Natural killer cell (primary cell): ENCODE results near the gene PPP3CA. TPM values are rescaled to one million over a fixed set of nuclear protein-coding genes. Genes with fewer than 3 reads are reported as not detected.
A peak's percentile ranks its signal among the peaks of the same experiment; 100 is the strongest.

Experiments used
- ATAC-seq, 3 donors: fragments of 150-1000 bp in 2 of 3; fragments of 200-7000 bp in 1 of 3; cut with Tn5 transposase; 1 replicate in 1 of 3; 2 replicates in 2 of 3; pipeline ENCODE4 v1.10.0; 2021; ENCODE audit warnings: mild to moderate bottlenecking in 2 of 3, moderate library complexity in 2 of 3
- DNase-seq, 2 donors: peaks; one replicate each; pipeline versions ENCODE4 v3.0.0 to v3.0.0-alpha.2; 2013 to 2021; ENCODE audit warnings: mixed read lengths in 1 of 2
- H3K27ac ChIP-seq: one replicate; pipeline ENCODE4 v1.5.1; 2013; ENCODE audit warnings: mild to moderate bottlenecking, low read length
- H3K27me3 ChIP-seq: one replicate; pipeline ENCODE4 v1.6.1; 2013; ENCODE audit warnings: low read length; ENCODE audit not compliant: control insufficient read depth, insufficient read depth
- H3K36me3 ChIP-seq: one replicate; pipeline ENCODE4 v1.6.1; 2013; ENCODE audit warnings: low read length; ENCODE audit not compliant: control insufficient read depth, insufficient read depth
- H3K4me1 ChIP-seq: one replicate; pipeline ENCODE4 v1.6.1; 2013; ENCODE audit warnings: low read length; ENCODE audit not compliant: control insufficient read depth, insufficient read depth
- H3K4me3 ChIP-seq: one replicate; pipeline ENCODE4 v1.5.1; 2013; ENCODE audit warnings: low read length
- H3K9me3 ChIP-seq: one replicate; pipeline ENCODE4 v1.6.1; 2013; ENCODE audit warnings: low read length; ENCODE audit not compliant: control insufficient read depth, insufficient read depth
- H3K27ac Mint-ChIP-seq, 2 donors: one replicate each; pipeline ENCODE4 v1.8.0; 2022; ENCODE audit warnings: mild to moderate bottlenecking in 2 of 2, mixed read lengths in 2 of 2, moderate library complexity in 1 of 2
- H3K27me3 Mint-ChIP-seq, 2 donors: one replicate each; pipeline ENCODE4 v1.8.0; 2022; ENCODE audit warnings: low read depth in 2 of 2, mixed read lengths in 2 of 2
- H3K36me3 Mint-ChIP-seq: one replicate; pipeline ENCODE4 v1.8.0; 2022; ENCODE audit warnings: mixed read lengths
- H3K4me1 Mint-ChIP-seq, 2 donors: one replicate each; pipeline ENCODE4 v1.8.0; 2022; ENCODE audit warnings: mixed read lengths in 2 of 2
- H3K4me3 Mint-ChIP-seq: one replicate; pipeline ENCODE4 v1.8.0; 2022; ENCODE audit warnings: mild to moderate bottlenecking, moderate library complexity, mixed read lengths
- H3K9me3 Mint-ChIP-seq, 2 donors: one replicate each; pipeline ENCODE4 v1.8.0; 2022; ENCODE audit warnings: mixed read lengths in 2 of 2
- CTCF ChIP-seq: fragments of 200-600 bp; IDR thresholded peaks from one replicate; pipeline ENCODE4 v1.8.0; 2022; ENCODE audit warnings: antibody characterized with exemption
- WGBS: methylation state at CpG from one replicate; pipeline ENCODE4 v1.1.7; 2013; ENCODE audit warnings: missing lambda C conversion rate; ENCODE audit not compliant: insufficient coverage; 5-methylcytosine and 5-hydroxymethylcytosine counted together
- intact Hi-C: fragments of 100-400 bp; cut with micrococcal nuclease; formaldehyde crosslinking; loops from one replicate; pipeline ENCODE4 v1.14.2; 2022
- total RNA-seq, 4 donors: library from RNA; stranded (reverse); fragments of 120-200 nt in 1 of 4; gene quantifications; one replicate each; pipeline versions ENCODE4 v1.2.3 to v1.2.4, GENCODE V29; 2013 to 2022

Gene PPP3CA
- total RNA-seq, 3 donors from 2014 or later (not counting 1 experiment from before 2014, with no cell fraction given) = 53.1 to 73.1 (median 58.0) TPM

- Mint-ChIP-seq H3K27me3 (peaks cover 8% of the 10 kb centered on the region in 2 donors), H3K4me1 (no peaks in the 10 kb centered on the region), H3K4me3 (no peak overlapping the region), H3K9me3 (no peaks in the 10 kb centered on the region), H3K36me3 (no peaks in the 10 kb centered on the region), H3K27ac (no peak overlapping the region)
- Histone ChIP-seq H3K9me3 (no peaks in the 10 kb centered on the region), H3K4me1 (no peaks in the 10 kb centered on the region), H3K27me3 (peaks cover 2% of the 10 kb centered on the region), H3K27ac (no peak overlapping the region), H3K36me3 (no peaks in the 10 kb centered on the region), H3K4me3 (no peak overlapping the region)
- ATAC-seq (no peak), DNase-seq (no peak)
- intact Hi-C loops = no loop called here
- 79% methylated on average over 2 of the region's 3 CpGs for WGBS
- TF ChIP-seq CTCF = no peak
Measured at GRCh38 chr4:101355246-101355645, 7.9 kb upstream of the PPP3CA start.

- H3K4me3 Mint-ChIP-seq = no peak overlapping the region
- no peak for DNase-seq
- peaks cover 25 to 27% of the 10 kb centered on the region in 2 donors for H3K4me1 Mint-ChIP-seq
- Histone ChIP-seq H3K27me3 (peaks cover 2% of the 10 kb centered on the region), H3K9me3 (no peaks in the 10 kb centered on the region), H3K4me1 (peaks cover 14% of the 10 kb centered on the region), H3K4me3 (no peak overlapping the region), H3K36me3 (no peaks in the 10 kb centered on the region), H3K27ac (no peak overlapping the region)
- no peak for TF ChIP-seq CTCF
- WGBS = 94% methylated on average over 1 of the region's 2 CpGs
- H3K9me3 Mint-ChIP-seq = no peaks in the 10 kb centered on the region
- intact Hi-C loops = loop anchor here (5.0 to 10.0 kb wide), 4 partner anchors 67 to 325 kb away; no protein-coding TSS in a partner anchor
- no peak for ATAC-seq
- H3K36me3 Mint-ChIP-seq = no peaks in the 10 kb centered on the region
- H3K27ac Mint-ChIP-seq = no peak overlapping the region
- peaks cover 6% of the 10 kb centered on the region in 2 donors for H3K27me3 Mint-ChIP-seq
Measured at GRCh38 chr4:101349801-101350064, 2.4 kb upstream of the PPP3CA start.

GRCh38 chr4:101348995-101349800 lies 1.9 kb upstream of the PPP3CA start:
- H3K27ac ChIP-seq = no peak overlapping the region
- Mint-ChIP-seq H3K9me3 (no peaks in the 10 kb centered on the region), H3K27me3 (peaks cover under 1% of the 10 kb centered on the region in 2 donors), H3K4me3 (peak overlapping the region; percentile 98), H3K4me1 (peaks cover 30 to 32% of the 10 kb centered on the region in 2 donors), H3K36me3 (no peaks in the 10 kb centered on the region), H3K27ac (peak overlapping the region; percentile 94 to 95)
- H3K27me3 ChIP-seq = peaks cover 2% of the 10 kb centered on the region
- no peak for TF ChIP-seq CTCF
- intact Hi-C loops = loop anchor here (5.0 to 10.0 kb wide), 4 partner anchors 67 to 324 kb away; no protein-coding TSS in a partner anchor
- no peaks in the 10 kb centered on the region for H3K36me3 ChIP-seq
- H3K9me3 ChIP-seq = no peaks in the 10 kb centered on the region
- no peak overlapping the region for H3K4me3 ChIP-seq
- ATAC-seq = no peak
- H3K4me1 ChIP-seq = peaks cover 14% of the 10 kb centered on the region
- DNase-seq = no peak
- 67% methylated on average over 5 of the region's 5 CpGs for WGBS
